NCI-H2196 treated with DMSO at 0.1 percent for 48 hours (cell line): ENCODE data around the gene OR8D2.
"Not testable (repeated sequence)": the region's sequence is repeated elsewhere in the genome, so short reads cannot be mapped to it uniquely, and the experiment has no call there.

Experiments
- DNase-seq: peaks from one replicate; lab custom pipeline; 2025; ENCODE audit not compliant: unreplicated experiment; lab: John Stamatoyannopoulos, UW

OR8D2 gene

GRCh38 chr11:124294687-124295086 lies 25.3 kb downstream of the OR8D2 start:
- DNase-seq: no peak

GRCh38 chr11:124285610-124286344 lies 34.2 kb downstream of the OR8D2 start:
- DNase-seq: no peak

- DNase-seq: no peak
These were observed 41.7 kb downstream of the OR8D2 start for GRCh38 chr11:124278261-124278660.

GRCh38 chr11:124277804-124278203 lies 42.2 kb downstream of the OR8D2 start:
- DNase-seq: no peak

GRCh38 chr11:124277207-124277606 lies 42.8 kb downstream of the OR8D2 start:
- no peak for DNase-seq

- DNase-seq: no peak
These were observed 43.9 kb downstream of the OR8D2 start for GRCh38 chr11:124276081-124276480.

- no peak for DNase-seq
These were observed 46.0 kb downstream of the OR8D2 start for GRCh38 chr11:124274000-124274399.

- DNase-seq: not testable (repeated sequence)
These were observed 49.1 kb downstream of the OR8D2 start for GRCh38 chr11:124270886-124271285.
